ENCODE results near the gene ATPAF1.

Gene ATPAF1

GRCh38 chr1:46687093-46687659 lies 19.0 kb upstream of the ATPAF1 start:
- TF ChIP-seq CTCF (IDR thresholded peaks at IDR 0.05) = no peak

- no peak for TF ChIP-seq CTCF (IDR thresholded peaks at IDR 0.05)
These were observed 18.1 kb upstream of the ATPAF1 start for GRCh38 chr1:46686255-46686654.

DNA sequence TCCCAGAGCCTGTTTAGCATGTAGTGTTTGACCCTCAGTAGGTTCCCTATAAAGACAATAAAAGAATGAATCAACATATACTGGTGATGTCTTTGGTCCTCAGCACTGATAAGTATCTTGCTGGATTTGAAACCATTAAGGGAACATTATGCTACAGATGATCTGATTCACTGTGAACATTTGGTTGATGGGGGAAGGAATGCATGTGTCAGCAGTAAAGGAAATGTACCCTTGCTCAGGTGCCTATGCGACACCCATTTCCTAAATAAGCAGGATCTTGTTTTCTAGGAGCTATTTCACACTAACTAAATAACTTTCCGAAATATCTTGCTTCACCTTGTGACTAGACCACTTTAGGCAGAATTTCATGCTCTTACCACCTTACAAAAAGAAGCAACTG lies 16.5 kb upstream of the ATPAF1 start:
- no peak for TF ChIP-seq CTCF (IDR thresholded peaks at IDR 0.05)

DNA sequence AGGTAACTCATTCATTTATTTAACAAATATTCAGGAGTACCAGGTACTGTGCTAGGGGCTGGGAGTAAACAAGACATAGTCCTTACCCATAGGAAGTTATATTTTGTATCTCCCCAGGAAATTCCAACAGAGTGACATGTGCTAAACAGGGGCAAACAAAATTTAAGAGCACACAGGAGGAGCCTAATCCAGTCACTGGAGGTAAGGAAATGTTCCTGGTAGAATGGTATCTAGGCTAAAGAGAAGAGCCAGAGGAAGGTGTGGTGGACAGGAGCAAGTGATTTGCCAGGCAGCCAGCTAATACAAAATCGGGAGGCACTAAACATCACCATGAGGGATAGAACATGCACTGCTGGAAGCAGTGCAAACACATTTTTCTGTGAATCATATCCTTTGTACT lies 13.9 kb upstream of the ATPAF1 start:
- no peak for TF ChIP-seq CTCF (IDR thresholded peaks at IDR 0.05)

- TF ChIP-seq CTCF (IDR thresholded peaks at IDR 0.05) = no peak
These were observed 13.3 kb upstream of the ATPAF1 start for GRCh38 chr1:46681333-46682034.

DNA sequence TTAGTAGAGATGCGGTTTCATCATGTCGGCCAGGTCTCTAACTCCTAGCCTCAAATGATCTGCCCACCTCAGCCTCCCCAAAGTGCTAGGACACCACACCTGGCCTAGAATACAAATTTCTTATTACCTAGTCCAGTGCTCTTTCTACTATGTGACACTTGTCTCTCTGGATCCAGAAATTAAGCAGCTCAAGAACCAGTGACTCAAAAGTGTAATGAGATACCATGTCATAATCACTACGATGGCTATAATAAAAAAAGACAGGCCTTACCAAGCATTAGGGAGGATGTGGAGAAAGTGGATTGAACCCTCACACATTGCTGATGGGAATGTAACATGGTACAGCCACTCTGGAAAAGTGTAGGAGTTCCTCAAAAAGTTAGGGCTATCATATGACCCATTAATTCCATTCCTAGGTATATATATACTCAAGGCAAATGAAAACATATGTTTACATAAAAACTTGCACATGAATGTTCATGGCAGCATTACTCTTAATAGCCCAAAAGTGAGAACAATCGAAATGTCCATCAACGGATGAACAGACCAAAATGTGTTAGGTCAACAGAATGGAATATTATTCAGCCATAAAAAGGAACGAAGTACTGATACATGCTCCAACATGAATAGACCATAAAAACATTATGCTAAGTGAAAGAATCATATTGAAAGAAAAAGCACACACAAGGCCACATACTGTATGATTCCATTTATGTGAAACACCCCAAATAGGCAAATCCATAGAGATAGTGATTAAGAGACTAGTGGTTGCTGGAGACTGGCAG lies 11.8 kb upstream of the ATPAF1 start:
- no peak for TF ChIP-seq CTCF (IDR thresholded peaks at IDR 0.05)

DNA sequence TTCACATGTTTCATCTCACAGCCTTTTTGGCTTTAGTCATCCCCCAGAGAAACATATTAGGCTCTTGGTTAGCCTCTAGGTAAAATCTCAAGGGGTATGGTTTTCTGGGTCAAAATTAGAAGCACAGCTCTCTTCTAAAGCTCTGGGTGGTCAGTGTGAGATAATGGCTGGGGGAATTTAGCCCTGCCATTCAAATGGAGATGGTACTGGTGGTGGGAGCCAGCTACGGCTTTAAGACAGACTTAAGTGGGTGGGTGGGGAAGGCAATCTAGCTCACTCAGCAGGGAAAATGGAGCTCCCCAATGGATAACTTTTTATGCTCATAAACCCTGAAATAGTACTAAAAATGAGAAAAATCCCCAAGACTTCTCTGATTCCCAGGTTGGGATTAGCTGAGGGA lies 9.2 kb upstream of the ATPAF1 start:
- no peak for TF ChIP-seq CTCF (IDR thresholded peaks at IDR 0.05)

Measured in LNCAP (cell line).